Measurements from ENCODE around the gene CTDSP2.
A peak's percentile ranks its signal among the peaks of the same experiment; 100 is the strongest.

Gene CTDSP2, protein sequence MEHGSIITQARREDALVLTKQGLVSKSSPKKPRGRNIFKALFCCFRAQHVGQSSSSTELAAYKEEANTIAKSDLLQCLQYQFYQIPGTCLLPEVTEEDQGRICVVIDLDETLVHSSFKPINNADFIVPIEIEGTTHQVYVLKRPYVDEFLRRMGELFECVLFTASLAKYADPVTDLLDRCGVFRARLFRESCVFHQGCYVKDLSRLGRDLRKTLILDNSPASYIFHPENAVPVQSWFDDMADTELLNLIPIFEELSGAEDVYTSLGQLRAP

DNA sequence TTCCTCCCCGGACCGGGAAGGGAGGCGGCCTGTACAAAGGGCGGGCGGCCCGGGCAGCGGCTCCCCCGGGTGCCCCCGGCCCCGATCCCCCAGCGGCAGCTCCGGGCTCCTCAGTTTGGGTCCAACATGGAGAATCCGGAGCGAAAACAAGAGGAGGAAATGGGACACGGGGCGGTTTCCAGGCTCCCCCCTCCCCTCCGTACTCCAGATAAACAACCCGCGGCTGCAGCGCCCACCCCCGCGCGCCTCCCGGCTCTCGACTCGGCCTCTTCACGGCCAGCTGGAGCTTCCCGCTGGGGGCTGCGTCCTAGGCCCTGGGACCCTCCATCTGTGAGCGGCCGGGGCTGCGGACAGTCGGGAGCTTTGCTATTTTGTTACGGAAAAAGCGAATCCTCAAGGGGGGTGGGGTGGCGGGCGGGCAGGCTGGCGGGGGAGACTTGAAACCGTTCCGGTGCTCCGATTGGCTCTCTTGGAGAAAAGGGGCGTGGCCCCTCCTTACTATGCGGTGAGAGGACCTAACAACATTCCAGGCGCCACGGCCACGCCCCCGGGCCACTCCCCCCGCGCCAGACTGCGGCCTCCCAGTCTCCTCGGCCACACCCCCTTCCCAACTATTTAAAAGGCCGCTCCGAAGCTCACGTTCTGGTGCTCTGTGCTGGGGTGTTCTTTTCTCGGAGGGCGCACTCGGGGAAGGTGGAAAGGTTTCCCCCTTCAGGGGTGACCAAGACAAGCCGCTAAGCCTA is at the start of gene CTDSP2:
TSS of gene CTDSP2 (minus strand) at position 153 of the 743 bp plus-strand sequence. CDS start 294 bp downstream, outside the sequence.
- H3K27me3 ChIP-seq (ENCODE audit: control insufficient read depth in 1 of 2, insufficient read depth in 2 of 2, low read length in 2 of 2): no peaks in the 10 kb centered on the region
- H3K27ac ChIP-seq (ENCODE audit: low read depth, low read length): peak within 1 kb of the TSS; percentile 100

DNA sequence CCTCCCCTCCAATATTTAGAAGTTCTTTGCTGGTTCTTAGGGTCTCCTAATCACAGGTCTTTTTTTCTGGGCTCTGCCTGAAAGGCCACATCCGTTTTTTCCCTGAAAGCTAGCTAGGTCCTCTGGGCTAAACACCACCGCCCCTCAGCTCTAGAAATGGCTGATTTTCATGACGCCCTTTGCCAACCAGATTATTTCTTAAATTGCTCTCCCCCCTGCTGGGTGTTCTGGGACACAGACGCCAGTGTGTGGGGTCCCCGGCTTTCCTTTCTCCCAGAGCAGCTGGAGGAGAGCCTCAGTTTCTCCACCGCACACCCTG is 49.5 kb upstream of the CTDSP2 start:
- Histone ChIP-seq H3K4me1 (ENCODE audit: insufficient read depth, low read length) (peaks cover 71% of the 10 kb centered on the region), H3K27ac (ENCODE audit: low read depth, low read length) (peak overlapping the region; percentile 97), H3K27me3 (ENCODE audit: control insufficient read depth in 1 of 2, insufficient read depth in 2 of 2, low read length in 2 of 2) (no peaks in the 10 kb centered on the region), H3K36me3 (ENCODE audit: insufficient read depth, low read length) (no peaks in the 10 kb centered on the region), H3K9me3 (ENCODE audit: low read length) (no peaks in the 10 kb centered on the region), H3K9ac (ENCODE audit: low read length) (peak overlapping the region; percentile 51), H3K4me3 (ENCODE audit: low read depth in 1 of 2, low read length in 2 of 2) (peak overlapping the region; percentile 52 to 63)

More for the DNA sequence above, at the start of gene CTDSP2:
- H3K4me3 ChIP-seq (ENCODE audit: low read depth in 1 of 2, low read length in 2 of 2): peak within 1 kb of the TSS; percentile 70 to 93
- no peaks in the 10 kb centered on the region for H3K36me3 ChIP-seq (ENCODE audit: insufficient read depth, low read length)
- no peaks in the 10 kb centered on the region for H3K9me3 ChIP-seq (ENCODE audit: low read length)
- H3K4me1 ChIP-seq (ENCODE audit: insufficient read depth, low read length): peaks cover 32% of the 10 kb centered on the region
- H3K9ac ChIP-seq (ENCODE audit: low read length): peak within 1 kb of the TSS; percentile 93

DNA sequence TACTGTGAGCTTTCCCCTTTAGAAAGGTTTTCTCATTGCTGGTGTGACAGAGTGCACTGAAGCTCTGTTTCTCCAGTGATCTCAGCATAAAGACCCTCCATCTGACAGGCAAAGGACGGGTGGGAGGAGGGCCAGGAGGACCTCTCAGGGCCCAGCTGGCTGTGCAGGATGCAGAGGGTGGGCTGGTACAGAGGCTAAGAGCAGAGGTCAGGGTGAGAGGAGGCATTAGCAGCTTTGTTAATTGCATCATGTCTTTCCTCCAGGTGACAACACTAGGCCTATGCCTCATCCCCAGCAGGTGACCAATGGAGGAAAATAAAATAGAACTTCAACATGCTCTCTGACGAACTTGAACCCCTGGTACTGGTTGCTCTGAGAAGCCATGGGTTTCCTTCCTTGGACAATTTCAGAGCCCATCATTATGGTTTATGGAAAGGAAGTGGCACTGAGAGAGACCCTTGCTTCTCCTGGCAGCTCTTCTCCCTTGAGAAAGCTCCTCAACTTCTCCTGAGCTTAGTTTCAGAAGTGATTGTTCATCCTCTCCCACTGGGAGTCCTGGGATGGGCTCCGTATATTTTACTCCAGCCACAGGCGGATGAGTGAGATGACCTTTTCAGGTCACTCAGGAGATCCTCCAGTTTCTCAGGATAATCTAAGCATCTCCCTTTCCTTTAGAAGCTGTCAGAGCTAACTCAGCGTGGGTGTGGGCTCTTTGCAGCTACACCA is 49.0 kb upstream of the CTDSP2 start:
- Histone ChIP-seq H3K36me3 (ENCODE audit: insufficient read depth, low read length) (no peaks in the 10 kb centered on the region), H3K9me3 (ENCODE audit: low read length) (no peaks in the 10 kb centered on the region), H3K4me3 (ENCODE audit: low read depth in 1 of 2, low read length in 2 of 2) (peak overlapping the region in 1 of 2 donors; percentile 52), H3K27me3 (ENCODE audit: control insufficient read depth in 1 of 2, insufficient read depth in 2 of 2, low read length in 2 of 2) (no peaks in the 10 kb centered on the region), H3K9ac (ENCODE audit: low read length) (peak overlapping the region; percentile 52), H3K4me1 (ENCODE audit: insufficient read depth, low read length) (peaks cover 74% of the 10 kb centered on the region), H3K27ac (ENCODE audit: low read depth, low read length) (peak overlapping the region; percentile 97)

DNA sequence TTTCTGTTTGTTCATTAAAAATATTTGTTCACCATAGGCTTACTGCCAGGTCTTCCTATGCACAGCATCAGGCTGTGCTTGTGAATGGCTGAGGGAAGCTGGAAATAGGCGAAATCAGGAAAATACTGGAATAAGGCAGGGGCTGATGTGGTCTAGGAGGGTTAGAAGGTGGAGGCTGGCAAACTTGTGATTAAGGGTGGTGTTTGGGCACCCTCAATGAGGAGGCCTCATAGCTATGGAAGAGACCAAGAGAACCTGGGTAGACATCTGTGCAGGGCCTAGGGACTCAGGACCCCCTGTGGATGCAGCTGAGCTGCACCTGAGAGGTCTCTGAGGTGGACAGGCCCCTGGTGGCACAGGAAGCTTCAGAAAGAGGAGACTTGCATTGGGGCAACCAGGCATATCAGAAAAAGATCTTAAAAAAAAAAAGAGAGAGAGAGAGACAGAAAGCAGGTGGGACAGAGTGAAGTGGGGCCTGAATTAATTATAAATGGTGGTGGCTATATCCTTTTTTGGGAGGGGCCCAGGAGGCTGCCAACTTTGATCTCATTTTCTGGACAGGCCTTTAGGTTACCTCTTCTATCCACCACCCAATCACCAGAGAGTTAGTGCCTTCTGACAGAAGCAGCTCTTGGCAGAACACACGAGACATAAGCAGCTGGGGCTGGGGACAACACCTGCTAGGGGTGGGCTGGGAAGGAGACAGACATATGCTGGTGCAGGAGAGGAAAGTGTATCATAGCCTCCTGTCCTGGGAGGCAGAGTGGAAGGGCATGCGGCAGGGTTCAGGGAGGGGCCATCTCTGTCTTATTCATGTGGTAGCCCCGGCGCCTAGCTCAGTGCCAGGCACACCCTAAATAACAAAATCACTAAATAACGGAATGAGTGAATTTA is 48.1 kb upstream of the CTDSP2 start:
- Histone ChIP-seq H3K4me3 (ENCODE audit: low read depth in 1 of 2, low read length in 2 of 2) (peak overlapping the region in 1 of 2 donors; percentile 24), H3K4me1 (ENCODE audit: insufficient read depth, low read length) (peaks cover 83% of the 10 kb centered on the region)

DNA sequence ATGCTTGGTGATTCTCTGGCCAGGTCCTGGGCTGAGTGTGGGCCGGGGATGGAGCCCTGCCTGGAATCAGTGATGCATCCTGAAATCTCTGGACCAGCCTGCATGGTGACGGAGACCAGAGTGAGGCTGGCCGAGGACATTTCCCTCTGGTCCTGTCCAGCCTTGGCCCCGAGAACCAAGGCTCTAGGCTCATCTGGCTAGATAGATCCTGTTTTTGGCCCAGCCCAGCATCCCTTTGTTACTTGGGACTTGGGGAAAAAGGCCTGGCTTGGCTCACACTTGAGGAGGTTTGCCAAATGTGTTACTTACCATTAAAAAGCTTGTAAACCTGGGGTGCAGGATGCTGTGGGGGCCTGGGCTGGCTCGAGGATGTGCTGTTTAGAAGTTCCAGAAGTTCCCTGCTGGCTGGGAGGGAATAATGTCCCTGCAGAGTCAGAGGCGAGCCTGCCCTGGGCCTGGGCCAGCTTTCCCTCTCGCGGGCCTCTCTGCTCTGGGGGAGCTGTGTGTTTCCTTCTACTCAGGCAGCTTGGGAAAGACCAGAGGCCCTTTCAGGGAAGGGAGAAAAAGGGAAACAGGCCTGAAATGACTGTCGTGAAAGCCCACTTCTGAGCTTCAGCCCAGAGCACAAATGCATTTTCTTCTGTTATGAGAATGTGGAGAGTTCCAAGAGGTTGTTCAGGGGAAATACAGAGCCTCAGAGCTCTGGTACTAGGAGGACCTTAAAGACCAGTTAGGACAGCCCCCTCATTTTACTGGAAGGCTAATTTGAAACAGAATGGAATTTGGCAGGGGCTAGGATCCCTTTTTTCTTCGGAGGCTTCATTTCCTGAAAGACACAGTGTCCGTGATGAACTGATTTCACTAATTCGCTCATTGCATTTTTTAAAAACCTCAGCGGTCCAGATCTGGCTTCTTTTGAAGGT is 47.2 kb upstream of the CTDSP2 start:
- H3K9ac ChIP-seq (ENCODE audit: low read length): peak overlapping the region; percentile 52
- no peaks in the 10 kb centered on the region for H3K27me3 ChIP-seq (ENCODE audit: control insufficient read depth in 1 of 2, insufficient read depth in 2 of 2, low read length in 2 of 2)
- H3K36me3 ChIP-seq (ENCODE audit: insufficient read depth, low read length): no peaks in the 10 kb centered on the region
- H3K9me3 ChIP-seq (ENCODE audit: low read length): no peaks in the 10 kb centered on the region
- peak overlapping the region; percentile 97 for H3K27ac ChIP-seq (ENCODE audit: low read depth, low read length)
- H3K4me1 ChIP-seq (ENCODE audit: insufficient read depth, low read length): peaks cover 85% of the 10 kb centered on the region
- peak overlapping the region in 1 of 2 donors; percentile 24 for H3K4me3 ChIP-seq (ENCODE audit: low read depth in 1 of 2, low read length in 2 of 2)

More for the DNA sequence above, 48.1 kb upstream of the CTDSP2 start:
- H3K36me3 ChIP-seq (ENCODE audit: insufficient read depth, low read length): no peaks in the 10 kb centered on the region
- peak overlapping the region; percentile 97 for H3K27ac ChIP-seq (ENCODE audit: low read depth, low read length)
- H3K27me3 ChIP-seq (ENCODE audit: control insufficient read depth in 1 of 2, insufficient read depth in 2 of 2, low read length in 2 of 2): no peaks in the 10 kb centered on the region
- H3K9ac ChIP-seq (ENCODE audit: low read length): peak overlapping the region; percentile 52
- no peaks in the 10 kb centered on the region for H3K9me3 ChIP-seq (ENCODE audit: low read length)

DNA sequence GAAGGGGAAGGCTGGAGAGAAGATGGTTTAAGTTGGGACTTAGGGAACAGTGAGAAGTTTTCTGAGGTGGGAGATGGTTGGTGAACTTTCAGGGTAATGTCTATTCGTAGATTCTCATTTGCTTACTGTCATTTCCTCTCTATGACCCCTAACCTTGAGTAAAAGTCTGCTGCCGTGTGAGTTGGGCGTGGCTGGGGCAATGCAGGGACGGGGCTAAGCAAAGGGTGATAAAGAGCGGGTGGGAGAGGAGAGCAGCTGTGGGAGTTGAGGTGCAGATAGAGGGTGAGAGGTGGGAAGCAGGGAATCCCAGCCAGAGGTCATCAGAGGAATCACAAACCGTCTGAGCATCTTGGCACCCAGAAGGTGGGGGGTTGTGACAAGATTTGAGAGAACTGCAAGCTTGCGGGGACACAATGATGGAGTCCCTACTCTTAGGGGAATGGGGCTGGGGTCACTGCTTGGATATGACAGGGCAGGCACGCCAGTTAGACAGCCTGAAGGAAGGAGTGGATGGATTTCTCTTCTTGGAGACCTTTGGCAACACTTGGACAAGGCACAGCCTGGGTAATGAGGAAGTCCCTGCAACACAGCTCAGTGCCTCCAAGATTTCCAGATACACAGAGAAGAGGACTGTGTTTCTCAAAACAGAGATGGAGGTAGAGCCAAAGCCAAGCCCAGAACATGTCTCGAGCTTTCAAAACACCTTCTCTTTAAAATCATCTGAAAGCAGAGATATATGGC is 45.9 kb upstream of the CTDSP2 start:
- no peaks in the 10 kb centered on the region for H3K36me3 ChIP-seq (ENCODE audit: insufficient read depth, low read length)
- H3K9me3 ChIP-seq (ENCODE audit: low read length): no peaks in the 10 kb centered on the region
- no peaks in the 10 kb centered on the region for H3K27me3 ChIP-seq (ENCODE audit: control insufficient read depth in 1 of 2, insufficient read depth in 2 of 2, low read length in 2 of 2)
- H3K4me1 ChIP-seq (ENCODE audit: insufficient read depth, low read length): peaks cover 84% of the 10 kb centered on the region
- no peak overlapping the region for H3K9ac ChIP-seq (ENCODE audit: low read length)
- peak overlapping the region; percentile 97 for H3K27ac ChIP-seq (ENCODE audit: low read depth, low read length)
- no peak overlapping the region for H3K4me3 ChIP-seq (ENCODE audit: low read depth in 1 of 2, low read length in 2 of 2)

DNA sequence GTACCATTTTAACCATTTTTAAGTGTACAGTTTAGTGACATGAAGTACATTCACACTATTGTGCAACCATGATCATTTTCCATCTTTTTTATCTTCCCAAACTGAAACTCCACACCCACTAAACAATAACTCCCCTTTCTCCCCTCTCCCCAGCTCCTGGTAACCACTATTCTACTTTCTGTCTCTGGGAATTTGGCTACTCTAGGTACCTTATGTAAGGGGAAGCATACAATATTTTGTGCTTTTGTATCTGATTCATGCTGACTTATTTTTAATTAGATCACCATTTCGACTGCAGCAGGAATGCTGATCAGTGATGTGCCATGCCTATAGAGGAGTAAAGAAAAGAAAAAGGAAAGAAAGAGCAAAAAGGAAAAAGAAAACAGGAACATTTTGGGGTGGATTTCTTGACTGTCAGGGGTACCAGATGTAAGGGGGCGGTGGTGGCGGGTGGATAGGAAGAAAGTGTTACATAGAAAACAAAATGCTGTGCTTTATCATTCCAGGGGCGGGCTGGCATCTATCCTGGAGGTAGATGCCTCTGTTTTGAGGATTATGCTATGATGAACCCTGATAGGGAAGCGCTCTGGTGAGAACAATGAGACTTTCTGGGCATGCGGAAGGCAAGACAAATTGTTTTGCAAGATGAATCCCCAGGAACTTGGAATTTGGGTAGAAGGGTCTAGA is 45.2 kb upstream of the CTDSP2 start:
- no peak overlapping the region for H3K9ac ChIP-seq (ENCODE audit: low read length)
- H3K36me3 ChIP-seq (ENCODE audit: insufficient read depth, low read length): no peaks in the 10 kb centered on the region
- no peaks in the 10 kb centered on the region for H3K9me3 ChIP-seq (ENCODE audit: low read length)
- no peak overlapping the region for H3K4me3 ChIP-seq (ENCODE audit: low read depth in 1 of 2, low read length in 2 of 2)
- no peaks in the 10 kb centered on the region for H3K27me3 ChIP-seq (ENCODE audit: control insufficient read depth in 1 of 2, insufficient read depth in 2 of 2, low read length in 2 of 2)
- H3K27ac ChIP-seq (ENCODE audit: low read depth, low read length): peak overlapping the region; percentile 97
- H3K4me1 ChIP-seq (ENCODE audit: insufficient read depth, low read length): peaks cover 81% of the 10 kb centered on the region

DNA sequence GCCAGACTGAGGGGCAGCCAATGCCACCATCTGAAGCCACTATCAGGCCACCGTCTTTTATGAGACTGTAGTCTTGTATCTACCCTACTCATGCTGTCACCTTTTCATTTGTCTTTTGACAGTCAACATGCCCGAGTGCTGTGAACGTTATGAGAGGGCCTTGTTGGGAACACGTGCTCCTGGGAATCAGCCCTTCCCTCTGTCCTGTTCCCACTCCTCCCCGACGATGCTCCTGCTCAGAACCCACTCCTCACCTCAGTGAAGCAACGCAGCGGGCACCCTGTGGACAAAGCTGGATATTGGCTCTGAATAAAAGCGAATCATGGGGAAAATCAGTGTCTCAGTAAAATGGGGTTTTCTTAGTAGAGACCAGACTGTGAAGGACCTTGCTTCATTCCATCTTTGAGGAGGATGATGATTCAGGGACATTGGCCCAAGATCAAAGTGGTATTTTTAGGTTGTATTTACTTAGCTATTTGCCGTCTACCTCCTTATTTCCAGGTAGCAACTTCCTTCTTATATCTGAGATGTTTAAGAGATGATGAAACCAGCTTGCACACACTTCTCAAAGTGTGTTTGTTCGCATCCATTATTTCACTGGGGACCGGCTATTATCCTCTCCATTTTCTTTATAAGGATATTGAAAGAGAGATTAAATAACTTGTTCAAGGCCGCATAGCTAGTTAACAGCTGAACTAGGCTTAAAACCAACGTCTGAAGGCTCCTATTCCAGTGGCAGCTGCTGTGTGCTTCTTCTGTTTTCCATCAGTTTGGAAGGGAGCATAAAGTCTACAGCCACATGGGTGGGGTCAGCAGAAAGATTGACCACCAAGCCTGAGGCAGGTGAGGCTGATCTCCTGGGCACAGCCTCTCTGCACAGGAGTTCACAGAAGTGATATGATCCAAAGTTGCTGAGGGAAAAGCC is 43.9 kb upstream of the CTDSP2 start:
- peak overlapping the region; percentile 89 for H3K27ac ChIP-seq (ENCODE audit: low read depth, low read length)
- no peak overlapping the region for H3K4me3 ChIP-seq (ENCODE audit: low read depth in 1 of 2, low read length in 2 of 2)

More for the DNA sequence above, 43.9 kb upstream of the CTDSP2 start:
- Histone ChIP-seq H3K27me3 (ENCODE audit: control insufficient read depth in 1 of 2, insufficient read depth in 2 of 2, low read length in 2 of 2) (no peaks in the 10 kb centered on the region), H3K9me3 (ENCODE audit: low read length) (no peaks in the 10 kb centered on the region), H3K36me3 (ENCODE audit: insufficient read depth, low read length) (no peaks in the 10 kb centered on the region), H3K4me1 (ENCODE audit: insufficient read depth, low read length) (peaks cover 76% of the 10 kb centered on the region), H3K9ac (ENCODE audit: low read length) (no peak overlapping the region)

Data from muscle layer of colon (tissue), 2 donors.